Adipocyte (in vitro differentiated cells): ENCODE data around the gene SSPN.
A peak's percentile ranks its signal among the peaks of the same experiment; 100 is the strongest.

ENCODE experiments used
- DNase-seq: peaks from one replicate; pipeline ENCODE4 v3.0.0-alpha.2; 2015; ENCODE audit warnings: low read depth
- H3K27me3 ChIP-seq: replicated peaks from 2 replicates; pipeline ENCODE4 v1.7.0; 2013; ENCODE audit warnings: mild to moderate bottlenecking, low read length, moderate library complexity; ENCODE audit not compliant: control insufficient read depth, insufficient read depth
- H3K36me3 ChIP-seq: 2 replicates; pipeline ENCODE4 v1.7.0; 2013; ENCODE audit warnings: low read length, mild to moderate bottlenecking, moderate library complexity; ENCODE audit not compliant: control insufficient read depth, insufficient read depth, severe bottlenecking
- H3K4me1 ChIP-seq: 2 replicates; pipeline ENCODE4 v1.7.0; 2013; ENCODE audit warnings: mild to moderate bottlenecking, low read length, moderate library complexity; ENCODE audit not compliant: control insufficient read depth, insufficient read depth
- H3K4me3 ChIP-seq: 2 replicates; pipeline ENCODE4 v1.7.0; 2013; ENCODE audit warnings: mild to moderate bottlenecking, low read length, moderate library complexity
- H3K9ac ChIP-seq: 2 replicates; pipeline ENCODE4 v1.7.0; 2013; ENCODE audit warnings: mild to moderate bottlenecking, low read length, moderate library complexity
- H3K9me3 ChIP-seq: 2 replicates; pipeline ENCODE4 v1.7.0; 2013; ENCODE audit warnings: mild to moderate bottlenecking, low read length, moderate library complexity; ENCODE audit not compliant: control insufficient read depth

SSPN gene, protein sequence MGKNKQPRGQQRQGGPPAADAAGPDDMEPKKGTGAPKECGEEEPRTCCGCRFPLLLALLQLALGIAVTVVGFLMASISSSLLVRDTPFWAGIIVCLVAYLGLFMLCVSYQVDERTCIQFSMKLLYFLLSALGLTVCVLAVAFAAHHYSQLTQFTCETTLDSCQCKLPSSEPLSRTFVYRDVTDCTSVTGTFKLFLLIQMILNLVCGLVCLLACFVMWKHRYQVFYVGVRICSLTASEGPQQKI

DNA sequence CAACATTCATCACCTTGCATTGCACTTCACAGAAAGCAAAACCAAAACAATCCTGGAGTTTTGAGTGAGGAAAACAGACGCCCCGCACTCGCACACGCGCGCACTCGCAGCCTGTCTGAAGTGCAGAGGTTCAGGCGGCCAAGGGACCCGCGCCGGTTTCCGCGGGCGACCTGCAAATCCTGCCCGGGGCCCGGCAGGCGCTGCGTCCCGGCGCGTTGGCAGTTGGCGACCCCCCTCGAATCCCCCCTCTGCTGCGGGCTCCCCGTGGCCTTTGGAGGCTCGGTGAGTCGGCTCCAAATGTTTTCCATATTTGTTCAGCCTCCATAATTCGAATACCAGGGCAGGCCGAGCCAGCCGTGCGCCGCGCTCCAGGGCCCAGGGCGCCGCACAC, at the start of gene SSPN:
TSS of gene SSPN (plus strand) at position 324 of the 391 bp plus-strand sequence. CDS start 100 bp downstream, outside the sequence.
- H3K4me3 ChIP-seq = peak within 1 kb of the TSS; percentile 83
- peaks cover 36% of the 10 kb centered on the region for H3K4me1 ChIP-seq
- H3K36me3 ChIP-seq = no peaks in the 10 kb centered on the region
- H3K9me3 ChIP-seq = no peaks in the 10 kb centered on the region
- H3K9ac ChIP-seq = peak within 1 kb of the TSS; percentile 85
- no peaks in the 10 kb centered on the region for H3K27me3 ChIP-seq
- DNase-seq = peak; percentile 73

DNA sequence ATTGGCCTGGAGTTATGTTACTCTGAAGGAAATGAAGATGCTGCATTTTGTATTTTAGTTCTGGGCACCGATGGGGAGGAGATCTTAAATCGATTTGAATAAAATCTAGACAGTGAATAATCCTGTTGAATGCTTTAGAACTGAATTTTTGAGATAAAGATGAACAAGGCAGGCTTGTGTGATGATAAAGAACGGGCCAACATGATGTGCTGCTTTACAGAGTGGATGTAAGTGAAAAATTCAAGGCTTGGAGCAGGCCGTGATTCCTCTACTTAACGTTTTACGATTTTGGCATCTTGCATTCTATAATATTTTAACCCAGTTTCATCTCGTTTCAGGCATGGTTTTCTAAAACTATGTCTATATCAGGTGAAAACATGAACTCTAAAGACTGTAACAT, 47.1 kb upstream of the SSPN start:
- no peak for DNase-seq
- no peak overlapping the region for H3K4me3 ChIP-seq
- no peaks in the 10 kb centered on the region for H3K27me3 ChIP-seq
- H3K9me3 ChIP-seq = no peaks in the 10 kb centered on the region
- H3K4me1 ChIP-seq = peaks cover 31% of the 10 kb centered on the region
- H3K9ac ChIP-seq = no peak overlapping the region
- H3K36me3 ChIP-seq = no peaks in the 10 kb centered on the region

DNA sequence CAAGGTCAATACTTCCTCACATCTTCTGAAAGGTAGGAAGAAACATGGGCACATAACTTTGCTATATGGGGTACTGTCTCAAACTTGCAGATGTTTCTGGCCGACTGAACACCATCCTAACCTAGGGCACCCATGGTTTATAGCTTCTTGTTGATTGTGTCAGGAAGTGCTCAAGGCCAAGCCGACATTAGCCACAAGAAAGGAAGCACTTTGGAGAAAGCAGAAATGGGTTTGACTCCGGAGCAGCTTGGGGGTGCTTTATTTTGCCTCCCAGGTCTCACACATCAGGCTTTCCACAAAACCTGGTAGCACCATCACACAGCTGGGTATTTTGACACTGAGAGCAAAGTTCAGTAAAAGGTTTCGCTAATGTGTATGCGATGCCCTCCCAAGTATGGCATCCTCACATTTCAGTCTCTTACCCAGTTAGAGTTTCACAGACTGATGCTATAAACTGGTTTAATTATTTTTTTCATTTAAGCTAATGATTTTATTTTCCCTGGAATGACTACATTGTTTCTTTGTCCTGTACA, 45.3 kb upstream of the SSPN start:
- DNase-seq = no peak
- H3K36me3 ChIP-seq = no peaks in the 10 kb centered on the region
- H3K9ac ChIP-seq = no peak overlapping the region
- no peaks in the 10 kb centered on the region for H3K9me3 ChIP-seq
- no peaks in the 10 kb centered on the region for H3K27me3 ChIP-seq
- H3K4me3 ChIP-seq = no peak overlapping the region
- H3K4me1 ChIP-seq = peaks cover 43% of the 10 kb centered on the region

DNA sequence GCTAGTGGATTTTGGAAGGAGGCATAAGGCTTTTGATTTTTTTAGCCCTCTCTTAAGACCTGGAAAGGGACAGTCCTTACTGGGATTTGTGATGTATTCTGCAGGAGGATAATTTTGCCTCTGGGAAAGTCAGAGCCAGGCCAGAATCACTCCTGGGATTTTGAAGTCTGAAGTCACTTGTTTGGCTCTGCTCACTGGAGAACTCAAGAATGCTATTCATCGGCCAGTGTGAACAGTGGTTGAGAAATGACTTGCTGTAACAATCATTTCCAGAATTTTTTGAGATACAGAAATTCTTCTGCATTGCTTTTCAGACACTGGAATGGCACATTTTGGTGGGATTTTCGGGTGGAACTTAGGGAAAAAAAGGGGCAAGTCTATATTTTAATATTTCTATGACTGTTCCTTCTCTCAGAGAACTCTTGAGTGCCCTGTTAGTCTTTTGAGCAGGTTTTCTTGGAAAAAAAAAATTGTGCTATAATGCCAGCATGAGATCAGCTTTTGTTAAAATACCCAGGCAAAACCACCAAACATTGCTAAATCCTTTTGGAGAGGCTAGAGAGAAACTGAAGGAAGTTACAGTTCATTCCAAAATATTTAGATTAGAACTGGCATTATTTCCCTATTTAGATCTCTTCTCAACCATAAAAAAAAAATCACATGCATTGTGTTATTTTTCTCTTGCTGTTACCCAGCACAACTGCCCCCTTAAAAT, 44.5 kb upstream of the SSPN start:
- H3K9ac ChIP-seq = peak overlapping the region; percentile 66
- peak; percentile 86 for DNase-seq
- no peaks in the 10 kb centered on the region for H3K36me3 ChIP-seq
- no peaks in the 10 kb centered on the region for H3K27me3 ChIP-seq
- no peaks in the 10 kb centered on the region for H3K9me3 ChIP-seq
- H3K4me1 ChIP-seq = peaks cover 43% of the 10 kb centered on the region
- peak overlapping the region; percentile 40 for H3K4me3 ChIP-seq

DNA sequence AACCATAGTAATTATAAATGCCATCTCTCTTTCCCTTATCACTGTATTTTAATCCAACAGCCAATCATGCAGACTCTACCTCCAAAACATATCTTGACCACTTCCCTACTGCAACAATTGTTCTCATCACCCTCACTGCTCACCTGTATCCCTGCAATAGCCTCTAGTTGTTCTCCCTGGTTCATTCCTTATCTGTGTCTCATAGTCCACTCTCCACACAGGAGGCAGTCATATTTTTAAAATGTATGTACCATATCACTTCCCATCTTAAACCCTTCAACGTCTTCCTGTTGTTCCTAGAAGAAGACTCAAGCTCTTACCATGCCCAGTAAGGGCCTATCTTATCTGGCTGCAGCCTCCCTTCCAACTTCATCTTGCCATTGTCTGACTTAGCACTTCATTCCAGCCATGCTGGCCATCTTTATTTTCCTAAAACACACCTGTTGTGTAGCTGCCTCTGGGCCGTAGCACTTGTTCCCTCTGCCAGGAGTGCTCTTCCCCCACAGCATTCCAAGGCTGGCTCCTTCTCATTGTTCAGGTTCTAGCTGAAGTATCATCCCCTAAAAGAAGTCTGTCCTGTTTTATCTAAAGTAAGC, 42.8 kb upstream of the SSPN start:
- Histone ChIP-seq H3K9ac (no peak overlapping the region), H3K4me1 (peaks cover 43% of the 10 kb centered on the region), H3K9me3 (no peaks in the 10 kb centered on the region), H3K36me3 (no peaks in the 10 kb centered on the region), H3K27me3 (no peaks in the 10 kb centered on the region), H3K4me3 (no peak overlapping the region)
- DNase-seq = no peak

DNA sequence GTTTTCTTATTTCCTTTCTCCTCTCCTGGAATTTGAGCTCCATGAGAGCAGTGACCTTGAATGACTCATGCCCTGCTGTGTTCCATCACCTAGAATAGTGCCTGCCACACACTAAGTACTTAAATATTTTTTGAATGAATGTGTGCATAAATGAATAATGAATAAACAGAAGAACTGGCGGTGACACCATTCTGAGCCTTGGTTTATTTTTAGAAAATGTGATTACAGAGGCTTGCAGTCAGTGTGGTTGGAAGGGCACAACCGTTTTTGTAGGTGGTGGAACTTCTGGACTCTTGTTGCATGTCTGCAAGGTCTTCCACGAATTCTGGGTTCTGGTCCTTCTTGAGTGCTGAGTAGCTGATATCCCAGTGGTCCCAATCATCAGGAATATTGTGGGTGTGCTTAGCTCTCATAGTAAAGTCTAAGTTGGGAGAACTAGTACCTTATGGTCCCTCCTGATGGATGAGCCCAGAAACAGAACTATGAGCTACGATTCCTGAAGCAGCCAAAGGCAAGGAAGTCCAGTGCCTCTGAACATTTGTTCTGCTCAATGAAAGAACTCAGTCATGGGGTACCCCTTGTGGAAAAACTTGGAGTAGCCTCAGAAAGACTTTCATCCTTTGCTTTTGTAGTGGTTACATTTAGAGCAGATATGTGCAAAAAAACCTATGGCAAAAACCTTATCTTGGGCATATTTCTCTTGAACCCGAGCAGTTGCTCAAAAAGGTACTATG, 41.8 kb upstream of the SSPN start:
- no peaks in the 10 kb centered on the region for H3K27me3 ChIP-seq
- peaks cover 43% of the 10 kb centered on the region for H3K4me1 ChIP-seq
- H3K9ac ChIP-seq = peak overlapping the region; percentile 2
- no peaks in the 10 kb centered on the region for H3K9me3 ChIP-seq
- peak; percentile 86 for DNase-seq
- peak overlapping the region; percentile 16 for H3K4me3 ChIP-seq
- no peaks in the 10 kb centered on the region for H3K36me3 ChIP-seq

DNA sequence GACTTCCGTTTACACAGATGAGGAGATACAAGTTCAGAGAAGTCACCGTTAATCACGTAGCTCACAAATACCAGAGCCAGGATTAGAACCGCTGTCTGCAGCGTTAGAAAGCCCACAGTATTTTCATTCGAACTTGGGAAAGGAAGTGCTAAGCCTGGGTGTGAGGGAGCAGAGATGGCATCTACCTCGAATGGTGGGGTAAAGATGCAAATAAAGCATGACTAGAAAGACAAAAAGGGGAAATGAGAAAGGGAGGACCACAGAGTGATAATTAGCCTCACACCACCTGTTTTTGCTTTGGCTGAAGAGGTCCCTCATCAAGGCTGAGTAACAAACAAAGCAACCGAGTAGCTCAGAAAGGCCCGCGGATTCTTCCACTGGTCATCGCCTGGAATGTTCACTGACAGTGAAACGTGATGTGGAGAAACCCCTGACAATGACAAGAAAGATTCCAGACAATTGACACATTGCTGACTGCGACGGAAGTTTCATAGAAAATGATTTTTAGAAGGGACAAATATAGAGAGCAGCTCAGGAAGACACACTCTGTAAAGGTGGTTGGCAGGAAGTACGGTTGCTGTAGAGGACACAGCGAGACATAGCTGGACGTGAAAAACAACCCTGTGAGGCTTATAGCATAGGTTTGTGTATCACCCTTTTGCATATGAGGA, 39.0 kb upstream of the SSPN start:
- Histone ChIP-seq H3K27me3 (no peaks in the 10 kb centered on the region), H3K36me3 (no peaks in the 10 kb centered on the region), H3K4me1 (peaks cover 31% of the 10 kb centered on the region), H3K4me3 (no peak overlapping the region), H3K9ac (no peak overlapping the region), H3K9me3 (no peaks in the 10 kb centered on the region)
- no peak for DNase-seq

DNA sequence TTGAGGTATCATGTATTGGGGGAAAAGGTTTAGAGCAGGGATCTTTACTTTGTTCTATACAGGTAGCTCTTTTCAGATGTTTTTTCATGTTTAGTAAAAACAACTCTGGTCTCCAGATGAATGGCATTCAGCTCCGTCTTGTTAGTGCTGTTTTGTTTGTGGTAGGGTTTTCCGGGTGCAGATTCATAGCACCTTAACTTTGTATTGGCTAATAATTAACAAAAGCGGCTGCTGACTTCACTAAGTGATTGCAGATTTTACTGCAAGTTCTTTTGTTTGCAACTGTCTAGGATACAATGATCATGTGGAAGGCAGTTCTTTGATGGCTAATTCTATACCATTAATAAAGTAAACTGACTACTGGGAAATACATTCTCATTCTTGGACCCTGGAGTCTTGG, 38.4 kb upstream of the SSPN start:
- H3K36me3 ChIP-seq = no peaks in the 10 kb centered on the region
- H3K4me1 ChIP-seq = peaks cover 24% of the 10 kb centered on the region
- H3K9ac ChIP-seq = no peak overlapping the region
- H3K27me3 ChIP-seq = no peaks in the 10 kb centered on the region
- DNase-seq = no peak
- no peak overlapping the region for H3K4me3 ChIP-seq
- H3K9me3 ChIP-seq = no peaks in the 10 kb centered on the region

DNA sequence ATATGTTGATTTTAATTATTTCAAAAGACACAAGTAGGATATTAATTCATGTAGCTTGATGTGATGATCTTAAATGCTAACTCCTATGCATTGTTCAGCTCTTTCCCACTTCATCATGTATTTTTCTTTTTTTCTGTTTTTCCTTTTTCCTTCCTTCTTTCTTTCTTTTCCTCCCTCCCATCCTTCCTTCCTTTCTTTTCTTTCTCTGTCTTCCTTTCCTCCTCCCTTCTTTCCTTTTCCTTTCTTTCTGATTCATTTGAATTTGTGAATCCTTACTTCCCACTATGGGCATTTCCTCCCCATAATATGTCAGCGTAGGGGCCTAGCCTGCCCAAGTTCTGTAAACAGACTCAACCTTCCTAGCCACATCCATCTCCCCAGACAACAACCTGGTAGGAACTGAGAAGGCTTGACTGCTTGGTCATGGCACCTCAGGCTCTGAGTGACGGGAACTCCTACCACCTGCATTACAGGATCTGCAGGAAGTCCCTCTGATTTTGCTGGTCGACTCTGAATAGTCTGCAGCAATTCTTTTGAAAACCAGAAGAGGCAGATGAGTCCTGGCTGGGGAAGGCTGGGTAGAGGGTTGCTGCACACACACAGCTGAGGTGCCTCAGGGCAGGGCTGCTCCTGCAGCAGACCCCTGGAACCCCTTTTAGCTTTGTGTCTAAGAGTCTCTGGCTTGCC, 37.2 kb upstream of the SSPN start:
- Histone ChIP-seq H3K4me1 (peaks cover 13% of the 10 kb centered on the region), H3K4me3 (no peak overlapping the region), H3K9ac (no peak overlapping the region), H3K9me3 (no peaks in the 10 kb centered on the region), H3K27me3 (no peaks in the 10 kb centered on the region), H3K36me3 (no peaks in the 10 kb centered on the region)
- no peak for DNase-seq

DNA sequence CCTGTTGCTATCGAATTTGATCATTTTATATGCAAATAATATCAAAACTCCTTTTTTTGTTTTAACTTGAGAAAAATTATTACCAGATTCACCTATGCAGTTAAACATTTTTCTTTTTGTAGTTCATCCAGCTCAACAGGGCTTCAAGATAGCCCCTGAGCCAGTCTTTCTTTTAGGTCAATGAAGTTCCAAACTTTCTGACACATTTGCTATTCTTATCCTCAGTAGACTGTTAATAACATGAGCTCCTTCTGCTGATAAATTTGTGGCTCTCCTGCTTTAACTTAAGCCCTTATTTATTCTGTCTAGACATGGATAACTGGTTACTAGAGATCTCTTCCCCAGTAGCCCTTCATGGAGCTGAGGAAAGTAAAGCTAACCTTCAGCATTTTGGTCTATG, 33.2 kb upstream of the SSPN start:
- no peak overlapping the region for H3K9ac ChIP-seq
- DNase-seq = no peak
- no peak overlapping the region for H3K4me3 ChIP-seq
- no peaks in the 10 kb centered on the region for H3K27me3 ChIP-seq
- no peaks in the 10 kb centered on the region for H3K4me1 ChIP-seq
- no peaks in the 10 kb centered on the region for H3K36me3 ChIP-seq
- no peaks in the 10 kb centered on the region for H3K9me3 ChIP-seq
